HEK293T (cell line): ENCODE results near the gene LCE1C.

Source experiments
- BHLHE40 ChIP-seq: fragments of 450-650 bp; IDR thresholded peaks from 2 replicates; pipeline ENCODE4 v1.6.1; 2016; ENCODE audit warnings: mild to moderate bottlenecking, moderate library complexity, borderline replicate concordance
- SP1 ChIP-seq: fragments of 450-650 bp; IDR thresholded peaks from 2 replicates; pipeline ENCODE4 v1.6.1; 2017
- SUZ12 ChIP-seq: fragments of 450-650 bp; IDR thresholded peaks from 2 replicates; pipeline ENCODE4 v1.6.1; 2016; ENCODE audit warnings: mild to moderate bottlenecking

DNA sequence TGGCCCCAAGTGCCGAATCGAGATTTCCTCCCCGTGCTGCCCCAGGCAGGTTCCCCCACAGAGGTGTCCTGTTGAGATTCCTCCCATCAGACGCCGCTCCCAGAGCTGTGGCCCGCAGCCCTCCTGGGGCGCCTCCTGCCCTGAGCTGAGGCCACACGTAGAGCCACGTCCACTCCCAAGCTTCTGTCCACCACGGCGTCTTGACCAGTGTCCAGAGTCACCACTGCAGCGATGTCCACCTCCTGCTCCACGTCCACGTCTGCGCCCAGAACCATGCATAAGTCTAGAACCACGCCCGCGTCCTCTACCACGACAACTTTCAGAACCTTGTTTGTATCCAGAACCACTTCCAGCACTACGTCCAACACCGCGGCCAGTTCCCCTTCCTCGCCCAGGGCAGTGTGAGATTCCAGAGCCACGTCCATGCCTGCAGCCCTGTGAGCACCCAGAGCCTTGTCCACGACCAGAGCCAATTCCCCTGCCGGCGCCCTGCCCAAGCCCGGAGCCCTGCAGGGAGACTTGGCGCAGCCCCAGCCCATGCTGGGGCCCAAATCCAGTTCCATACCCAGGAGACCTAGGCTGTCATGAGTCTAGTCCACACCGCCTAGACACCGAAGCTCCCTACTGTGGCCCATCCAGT is 45.8 kb downstream of the LCE1C start:
- no peak for TF ChIP-seq SP1
- TF ChIP-seq SUZ12, result no peak
- no peak for TF ChIP-seq BHLHE40
